ENCODE results near the gene TTLL3.
A peak's percentile ranks its signal among the peaks of the same experiment; 100 is the strongest.
"Not testable (repeated sequence)": the region's sequence is repeated elsewhere in the genome, so short reads cannot be mapped to it uniquely, and the experiment has no call there.

TTLL3 gene

GRCh38 chr3:9876255-9876654 lies 66.2 kb downstream of the TTLL3 start:
- H3K4me3 ChIP-seq (ENCODE audit: insufficient read depth in 1 of 2, low read depth in 1 of 2, low read length in 2 of 2), result not testable (repeated sequence)

GRCh38 chr3:9876991-9877390 lies 66.9 kb downstream of the TTLL3 start:
- H3K4me2 ChIP-seq (ENCODE audit: low read length, poor library complexity, severe bottlenecking), result no peak overlapping the region
- no peak overlapping the region for H2BK5ac ChIP-seq (ENCODE audit: low read depth, low read length, poor library complexity, severe bottlenecking)
- no peak overlapping the region for H4K91ac ChIP-seq (ENCODE audit: low read length)
- H3K27me3 ChIP-seq (ENCODE audit: control insufficient read depth in 1 of 2, insufficient read depth in 1 of 2, low read length in 2 of 2), result peaks cover 0 to 4% of the 10 kb centered on the region in 2 experiments
- no peak overlapping the region for H3K9ac ChIP-seq (ENCODE audit: low read length)
- no peak overlapping the region for H3K18ac ChIP-seq (ENCODE audit: low read depth in 1 of 2, low read length in 2 of 2)
- WGBS, result 90% methylated on average over 12 of the region's 12 CpGs
- no peak overlapping the region for H2BK15ac ChIP-seq (ENCODE audit: low read depth, poor library complexity, severe bottlenecking)
- DNase-seq, result no peak
- H3K79me1 ChIP-seq (replicated peaks; ENCODE audit: low read length, poor library complexity, severe bottlenecking), result no peaks in the 10 kb centered on the region
- no peak overlapping the region for H4K8ac ChIP-seq (ENCODE audit: low read length)
- H3K14ac ChIP-seq (ENCODE audit: low read length in 2 of 2), result no peak overlapping the region
- peak overlapping the region; percentile 38 for H2BK120ac ChIP-seq (ENCODE audit: low read depth, low read length)
- no peaks in the 10 kb centered on the region for H3K36me3 ChIP-seq (ENCODE audit: control insufficient read depth in 1 of 2, insufficient read depth in 2 of 2, low read depth in 1 of 2, low read length in 2 of 2)
- H3K27ac ChIP-seq (ENCODE audit: low read length, poor library complexity, severe bottlenecking), result no peak overlapping the region
- no peak overlapping the region for H3K4me3 ChIP-seq (ENCODE audit: insufficient read depth in 1 of 2, low read depth in 1 of 2, low read length in 2 of 2)
- no peaks in the 10 kb centered on the region for H3K9me3 ChIP-seq (ENCODE audit: control insufficient read depth, low read length)
- no peak overlapping the region for H2AFZ ChIP-seq (ENCODE audit: low read depth, low read length)
- no peak overlapping the region for H3K4ac ChIP-seq (ENCODE audit: low read depth in 1 of 2, low read length in 2 of 2)
- no peaks in the 10 kb centered on the region for H3K4me1 ChIP-seq (ENCODE audit: control insufficient read depth, insufficient read depth, low read depth, low read length)
- no peak overlapping the region for H2AK5ac ChIP-seq (ENCODE audit: low read length, severe bottlenecking)
- no peak overlapping the region for H3K23ac ChIP-seq (ENCODE audit: low read length in 2 of 2)
- H2BK12ac ChIP-seq (ENCODE audit: low read length in 2 of 2), result no peak overlapping the region

More at GRCh38 chr3:9876255-9876654, 66.2 kb downstream of the TTLL3 start:
- not testable (repeated sequence) for H3K18ac ChIP-seq (ENCODE audit: low read depth in 1 of 2, low read length in 2 of 2); H2BK5ac ChIP-seq (ENCODE audit: low read depth, low read length, poor library complexity, severe bottlenecking); H3K9ac ChIP-seq (ENCODE audit: low read length); H2BK15ac ChIP-seq (ENCODE audit: low read depth, poor library complexity, severe bottlenecking); H3K27ac ChIP-seq (ENCODE audit: low read length, poor library complexity, severe bottlenecking); H3K23ac ChIP-seq (ENCODE audit: low read length in 2 of 2); H2AK5ac ChIP-seq (ENCODE audit: low read length, severe bottlenecking); H4K91ac ChIP-seq (ENCODE audit: low read length); H3K9me3 ChIP-seq (ENCODE audit: control insufficient read depth, low read length); H3K79me1 ChIP-seq (replicated peaks; ENCODE audit: low read length, poor library complexity, severe bottlenecking); H3K36me3 ChIP-seq (ENCODE audit: control insufficient read depth in 1 of 2, insufficient read depth in 2 of 2, low read depth in 1 of 2, low read length in 2 of 2); H4K8ac ChIP-seq (ENCODE audit: low read length); H3K14ac ChIP-seq (ENCODE audit: low read length in 2 of 2); H2AFZ ChIP-seq (ENCODE audit: low read depth, low read length); H2BK12ac ChIP-seq (ENCODE audit: low read length in 2 of 2); DNase-seq; H3K4ac ChIP-seq (ENCODE audit: low read depth in 1 of 2, low read length in 2 of 2); H3K4me1 ChIP-seq (ENCODE audit: control insufficient read depth, insufficient read depth, low read depth, low read length); H2BK120ac ChIP-seq (ENCODE audit: low read depth, low read length); H3K4me2 ChIP-seq (ENCODE audit: low read length, poor library complexity, severe bottlenecking); H3K27me3 ChIP-seq (ENCODE audit: control insufficient read depth in 1 of 2, insufficient read depth in 1 of 2, low read length in 2 of 2)
- WGBS, result 96% methylated on average over 2 of the region's 4 CpGs

GRCh38 chr3:9878700-9879099 lies 68.6 kb downstream of the TTLL3 start:
- H3K14ac ChIP-seq (ENCODE audit: low read length in 2 of 2), result peak overlapping the region in 1 of 2 experiments; percentile 9
- H2BK12ac ChIP-seq (ENCODE audit: low read length in 2 of 2), result no peak overlapping the region
- DNase-seq, result no peak
- no peak overlapping the region for H3K23ac ChIP-seq (ENCODE audit: low read length in 2 of 2)
- no peak overlapping the region for H3K18ac ChIP-seq (ENCODE audit: low read depth in 1 of 2, low read length in 2 of 2)
- no peak overlapping the region for H2AFZ ChIP-seq (ENCODE audit: low read depth, low read length)
- no peak overlapping the region for H2BK5ac ChIP-seq (ENCODE audit: low read depth, low read length, poor library complexity, severe bottlenecking)
- no peak overlapping the region for H3K4me2 ChIP-seq (ENCODE audit: low read length, poor library complexity, severe bottlenecking)
- no peak overlapping the region for H4K8ac ChIP-seq (ENCODE audit: low read length)
- no peak overlapping the region for H4K91ac ChIP-seq (ENCODE audit: low read length)
- no peak overlapping the region for H3K27ac ChIP-seq (ENCODE audit: low read length, poor library complexity, severe bottlenecking)
- H3K27me3 ChIP-seq (ENCODE audit: control insufficient read depth in 1 of 2, insufficient read depth in 1 of 2, low read length in 2 of 2), result peaks cover 0 to 4% of the 10 kb centered on the region in 2 experiments
- H3K9me3 ChIP-seq (ENCODE audit: control insufficient read depth, low read length), result no peaks in the 10 kb centered on the region
- no peaks in the 10 kb centered on the region for H3K36me3 ChIP-seq (ENCODE audit: control insufficient read depth in 1 of 2, insufficient read depth in 2 of 2, low read depth in 1 of 2, low read length in 2 of 2)
- no peak overlapping the region for H2AK5ac ChIP-seq (ENCODE audit: low read length, severe bottlenecking)
- H3K79me1 ChIP-seq (replicated peaks; ENCODE audit: low read length, poor library complexity, severe bottlenecking), result no peaks in the 10 kb centered on the region
- H2BK120ac ChIP-seq (ENCODE audit: low read depth, low read length), result no peak overlapping the region
- 76% methylated on average over 5 of the region's 5 CpGs for WGBS
- H3K4ac ChIP-seq (ENCODE audit: low read depth in 1 of 2, low read length in 2 of 2), result no peak overlapping the region
- H3K9ac ChIP-seq (ENCODE audit: low read length), result no peak overlapping the region
- no peak overlapping the region for H2BK15ac ChIP-seq (ENCODE audit: low read depth, poor library complexity, severe bottlenecking)
- H3K4me1 ChIP-seq (ENCODE audit: control insufficient read depth, insufficient read depth, low read depth, low read length), result no peaks in the 10 kb centered on the region
- no peak overlapping the region for H3K4me3 ChIP-seq (ENCODE audit: insufficient read depth in 1 of 2, low read depth in 1 of 2, low read length in 2 of 2)

GRCh38 chr3:9879830-9880549 lies 69.9 kb downstream of the TTLL3 start, which contains the start of gene CIDEC:
CIDEC (minus strand) TSS chr3:9880253; CDS start chr3:9878486, 1,767 bp downstream.
- Histone ChIP-seq H3K4me2 (ENCODE audit: low read length, poor library complexity, severe bottlenecking) (no peak within 1 kb of the TSS), H3K4me3 (ENCODE audit: insufficient read depth in 1 of 2, low read depth in 1 of 2, low read length in 2 of 2) (no peak within 1 kb of the TSS), H3K9ac (ENCODE audit: low read length) (peak within 1 kb of the TSS; percentile 43), H4K8ac (ENCODE audit: low read length) (no peak within 1 kb of the TSS), H2AK5ac (ENCODE audit: low read length, severe bottlenecking) (no peak within 1 kb of the TSS), H2AFZ (ENCODE audit: low read depth, low read length) (no peak within 1 kb of the TSS), H2BK15ac (ENCODE audit: low read depth, poor library complexity, severe bottlenecking) (peak within 1 kb of the TSS; percentile 93), H3K79me1 (replicated peaks; ENCODE audit: low read length, poor library complexity, severe bottlenecking) (no peaks in the 10 kb centered on the region), H2BK12ac (ENCODE audit: low read length in 2 of 2) (no peak within 1 kb of the TSS), H3K27me3 (ENCODE audit: control insufficient read depth in 1 of 2, insufficient read depth in 1 of 2, low read length in 2 of 2) (peaks cover 0 to 4% of the 10 kb centered on the region in 2 experiments), H3K36me3 (ENCODE audit: control insufficient read depth in 1 of 2, insufficient read depth in 2 of 2, low read depth in 1 of 2, low read length in 2 of 2) (no peaks in the 10 kb centered on the region), H3K9me3 (ENCODE audit: control insufficient read depth, low read length) (no peaks in the 10 kb centered on the region), H3K4ac (ENCODE audit: low read depth in 1 of 2, low read length in 2 of 2) (no peak within 1 kb of the TSS), H3K14ac (ENCODE audit: low read length in 2 of 2) (no peak within 1 kb of the TSS), H3K18ac (ENCODE audit: low read depth in 1 of 2, low read length in 2 of 2) (no peak within 1 kb of the TSS), H3K23ac (ENCODE audit: low read length in 2 of 2) (no peak within 1 kb of the TSS), H3K4me1 (ENCODE audit: control insufficient read depth, insufficient read depth, low read depth, low read length) (no peaks in the 10 kb centered on the region), H3K27ac (ENCODE audit: low read length, poor library complexity, severe bottlenecking) (no peak within 1 kb of the TSS), H2BK5ac (ENCODE audit: low read depth, low read length, poor library complexity, severe bottlenecking) (no peak within 1 kb of the TSS), H4K91ac (ENCODE audit: low read length) (no peak within 1 kb of the TSS), H2BK120ac (ENCODE audit: low read depth, low read length) (no peak within 1 kb of the TSS)
- 91% methylated on average over 7 of the region's 7 CpGs for WGBS
- no peak for DNase-seq
